SK-N-SH treated with all-trans-retinoic acid at 6 μM for 48 hours (cell line): ENCODE results near the gene WAC.

Experiments used
- CSDC2 ChIP-seq: fragments of 250-450 bp; sonication (Bioruptor Pico); IDR thresholded peaks from 2 replicates; pipeline ENCODE4 v1.5.0; 2020; ENCODE audit warnings: mild to moderate bottlenecking, moderate library complexity
- RARB ChIP-seq: fragments of 250-450 bp; sonication (Bioruptor Pico); IDR thresholded peaks from 2 replicates; pipeline ENCODE4 v1.8.0; 2021; ENCODE audit warnings: mild to moderate bottlenecking, moderate library complexity
- SNAI2 ChIP-seq: fragments of 250-450 bp; sonication (Bioruptor Pico); IDR thresholded peaks from 2 replicates; pipeline ENCODE4 v1.5.0; 2020; ENCODE audit warnings: mild to moderate bottlenecking, moderate library complexity
- ZC3H10 ChIP-seq: fragments of 250-450 bp; sonication (Bioruptor Pico); IDR thresholded peaks from 2 replicates; pipeline ENCODE4 v1.5.1; 2021; ENCODE audit warnings: mild to moderate bottlenecking, moderate library complexity
- ZNF70 ChIP-seq: fragments of 450-650 bp; formaldehyde crosslinking; IDR thresholded peaks from 2 replicates; pipeline ENCODE4 v1.5.0; 2020; ENCODE audit warnings: mild to moderate bottlenecking, moderate library complexity
- TF ChIP-seq, protein P1 (sequence below): fragments of 250-450 bp; sonication (Bioruptor Pico); IDR thresholded peaks from 2 replicates; pipeline ENCODE4 v1.8.0; 2020; ENCODE audit warnings: mild to moderate bottlenecking, moderate library complexity, borderline replicate concordance

DNA sequence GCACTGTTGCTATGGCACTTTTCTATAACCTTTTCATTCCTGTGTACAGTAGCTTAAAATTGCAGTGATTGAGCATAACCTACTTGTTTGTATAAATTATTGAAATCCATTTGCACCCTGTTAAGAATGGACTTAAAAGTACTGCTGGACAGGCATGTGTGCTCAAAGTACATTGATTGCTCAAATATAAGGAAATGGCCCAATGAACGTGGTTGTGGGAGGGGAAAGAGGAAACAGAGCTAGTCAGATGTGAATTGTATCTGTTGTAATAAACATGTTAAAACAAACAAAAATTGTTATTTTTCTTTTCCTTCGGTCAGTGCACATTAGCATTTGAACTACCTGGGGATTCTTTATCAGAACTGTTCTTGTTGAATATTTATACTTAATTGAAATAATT, 87.3 kb downstream of the WAC start:
- no peak for TF ChIP-seq SNAI2 (CRISPR knock-in tag)
- TF ChIP-seq RARB (CRISPR knock-in tag) = no peak
- TF ChIP-seq ZC3H10 (CRISPR knock-in tag) = no peak
- TF ChIP-seq ZNF70 (CRISPR knock-in tag) = no peak
- TF ChIP-seq CSDC2 (CRISPR knock-in tag) = no peak
- TF ChIP-seq, protein P1, sequence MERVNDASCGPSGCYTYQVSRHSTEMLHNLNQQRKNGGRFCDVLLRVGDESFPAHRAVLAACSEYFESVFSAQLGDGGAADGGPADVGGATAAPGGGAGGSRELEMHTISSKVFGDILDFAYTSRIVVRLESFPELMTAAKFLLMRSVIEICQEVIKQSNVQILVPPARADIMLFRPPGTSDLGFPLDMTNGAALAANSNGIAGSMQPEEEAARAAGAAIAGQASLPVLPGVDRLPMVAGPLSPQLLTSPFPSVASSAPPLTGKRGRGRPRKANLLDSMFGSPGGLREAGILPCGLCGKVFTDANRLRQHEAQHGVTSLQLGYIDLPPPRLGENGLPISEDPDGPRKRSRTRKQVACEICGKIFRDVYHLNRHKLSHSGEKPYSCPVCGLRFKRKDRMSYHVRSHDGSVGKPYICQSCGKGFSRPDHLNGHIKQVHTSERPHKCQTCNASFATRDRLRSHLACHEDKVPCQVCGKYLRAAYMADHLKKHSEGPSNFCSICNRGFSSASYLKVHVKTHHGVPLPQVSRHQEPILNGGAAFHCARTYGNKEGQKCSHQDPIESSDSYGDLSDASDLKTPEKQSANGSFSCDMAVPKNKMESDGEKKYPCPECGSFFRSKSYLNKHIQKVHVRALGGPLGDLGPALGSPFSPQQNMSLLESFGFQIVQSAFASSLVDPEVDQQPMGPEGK = no peak
